ENCODE results near the gene CRYBB2.
"Not testable (repeated sequence)": the region's sequence is repeated elsewhere in the genome, so short reads cannot be mapped to it uniquely, and the experiment has no call there.

DNA sequence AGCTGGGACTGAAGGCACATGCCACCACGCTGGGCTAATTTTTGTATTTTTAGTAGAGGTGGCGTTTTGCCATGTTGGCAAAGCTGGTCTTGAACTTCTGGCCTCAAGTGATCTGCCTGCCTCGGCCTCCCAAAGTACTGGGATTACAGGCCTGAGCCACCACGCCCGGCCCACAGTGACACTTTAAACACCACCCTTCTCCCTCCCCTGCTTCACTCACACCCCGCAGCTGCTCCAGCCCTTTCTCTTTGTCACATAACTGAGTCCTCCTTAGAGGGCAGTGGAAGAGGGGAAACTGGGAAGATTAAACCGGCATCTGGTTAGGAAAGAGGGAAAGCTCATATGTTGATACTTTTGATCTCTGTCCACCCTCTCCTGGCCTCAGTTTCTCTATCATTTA, 14.9 kb upstream of the CRYBB2 start:
- TF ChIP-seq, protein P1, sequence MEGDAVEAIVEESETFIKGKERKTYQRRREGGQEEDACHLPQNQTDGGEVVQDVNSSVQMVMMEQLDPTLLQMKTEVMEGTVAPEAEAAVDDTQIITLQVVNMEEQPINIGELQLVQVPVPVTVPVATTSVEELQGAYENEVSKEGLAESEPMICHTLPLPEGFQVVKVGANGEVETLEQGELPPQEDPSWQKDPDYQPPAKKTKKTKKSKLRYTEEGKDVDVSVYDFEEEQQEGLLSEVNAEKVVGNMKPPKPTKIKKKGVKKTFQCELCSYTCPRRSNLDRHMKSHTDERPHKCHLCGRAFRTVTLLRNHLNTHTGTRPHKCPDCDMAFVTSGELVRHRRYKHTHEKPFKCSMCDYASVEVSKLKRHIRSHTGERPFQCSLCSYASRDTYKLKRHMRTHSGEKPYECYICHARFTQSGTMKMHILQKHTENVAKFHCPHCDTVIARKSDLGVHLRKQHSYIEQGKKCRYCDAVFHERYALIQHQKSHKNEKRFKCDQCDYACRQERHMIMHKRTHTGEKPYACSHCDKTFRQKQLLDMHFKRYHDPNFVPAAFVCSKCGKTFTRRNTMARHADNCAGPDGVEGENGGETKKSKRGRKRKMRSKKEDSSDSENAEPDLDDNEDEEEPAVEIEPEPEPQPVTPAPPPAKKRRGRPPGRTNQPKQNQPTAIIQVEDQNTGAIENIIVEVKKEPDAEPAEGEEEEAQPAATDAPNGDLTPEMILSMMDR (IDR thresholded peaks at IDR 0.05; ENCODE audit: low read depth, low read length, poor library complexity, severe bottlenecking): not testable (repeated sequence)
- TF ChIP-seq EZH2phosphoT487 (IDR thresholded peaks at IDR 0.05; ENCODE audit: borderline replicate concordance, low read length): not testable (repeated sequence)
